Gastroesophageal sphincter (tissue), 4 donors: ENCODE data around the gene ZNRD2. TPM values are rescaled to one million over a fixed set of nuclear protein-coding genes. Genes with fewer than 3 reads are reported as not detected.
A peak's percentile ranks its signal among the peaks of the same experiment; 100 is the strongest.

Source experiments
- ATAC-seq: fragments of 150-250 bp; one replicate; pipeline ENCODE4 v1.9.1; 2016; ENCODE audit warnings: mild to moderate bottlenecking, moderate library complexity
- H3K27ac ChIP-seq, 4 donors: fragments of 200-600 bp; sonication (generic) in 3 of 4; 1 replicate in 3 of 4; 2 replicates in 1 of 4; pipeline ENCODE4 v1.5.1; 2016 to 2019
- H3K27me3 ChIP-seq: fragments of 200-600 bp; sonication (generic); one replicate; pipeline ENCODE4 v1.5.1; 2019
- H3K36me3 ChIP-seq, 2 donors: fragments of 200-600 bp; sonication (generic); one replicate each; pipeline ENCODE4 v1.5.1; 2019; ENCODE audit warnings: control low read depth in 1 of 2
- H3K4me1 ChIP-seq, 3 donors: fragments of 200-600 bp; sonication (generic); 1 replicate in 2 of 3; 2 replicates in 1 of 3; pipeline ENCODE4 v1.5.1; 2016 to 2019; ENCODE audit warnings: control low read depth in 2 of 3
- H3K4me3 ChIP-seq, 2 donors: fragments of 200-600 bp; sonication (generic); one replicate each; pipeline ENCODE4 v1.5.1; 2019; ENCODE audit warnings: mild to moderate bottlenecking in 1 of 2, moderate library complexity in 1 of 2
- H3K9me3 ChIP-seq, 3 donors: fragments of 200-600 bp; sonication (generic); one replicate each; pipeline ENCODE4 v1.5.1; 2017 to 2019; ENCODE audit warnings: control low read depth in 2 of 3
- EP300 ChIP-seq: sonication (generic); formaldehyde crosslinking; IDR thresholded peaks from one replicate; pipeline ENCODE4 v1.6.1; 2017; ENCODE audit warnings: antibody characterized with exemption, mild to moderate bottlenecking
- POLR2A ChIP-seq, 2 donors: fragments of 450-650 bp; IDR thresholded peaks; one replicate each; pipeline ENCODE4 v1.6.1; 2017; ENCODE audit warnings: antibody characterized with exemption in 2 of 2, mild to moderate bottlenecking in 2 of 2, moderate library complexity in 1 of 2
- POLR2AphosphoS5 ChIP-seq: sonication (generic); formaldehyde crosslinking; IDR thresholded peaks from one replicate; pipeline ENCODE4 v1.6.1; 2017; ENCODE audit warnings: antibody characterized with exemption
- WGBS, 2 donors: methylation state at CpG; one replicate each; pipeline ENCODE4 v1.1.5; 2018; ENCODE audit warnings: low coverage in 1 of 2; 5-methylcytosine and 5-hydroxymethylcytosine counted together
- total RNA-seq, 4 donors: library from RNA; depleted of rRNA; stranded (reverse); fragments of >200 nt; gene quantifications; one replicate each; pipeline ENCODE4 v1.1.0, GENCODE V29; 2016
- TF ChIP-seq, protein P1 (sequence below), 4 experiments: fragments of 200-600 bp in 2 of 4; fragments of 450-650 bp in 2 of 4; sonication (generic) in 1 of 4; IDR thresholded peaks; one replicate each; pipeline ENCODE4 v1.5.1; 2017 to 2019; ENCODE audit warnings: antibody characterized with exemption in 4 of 4, mild to moderate bottlenecking in 2 of 4, moderate library complexity in 2 of 4

Gene ZNRD2
- total RNA-seq, 4 donors from 2014 or later, result 38.4 to 73.5 (median 43.5) TPM

DNA sequence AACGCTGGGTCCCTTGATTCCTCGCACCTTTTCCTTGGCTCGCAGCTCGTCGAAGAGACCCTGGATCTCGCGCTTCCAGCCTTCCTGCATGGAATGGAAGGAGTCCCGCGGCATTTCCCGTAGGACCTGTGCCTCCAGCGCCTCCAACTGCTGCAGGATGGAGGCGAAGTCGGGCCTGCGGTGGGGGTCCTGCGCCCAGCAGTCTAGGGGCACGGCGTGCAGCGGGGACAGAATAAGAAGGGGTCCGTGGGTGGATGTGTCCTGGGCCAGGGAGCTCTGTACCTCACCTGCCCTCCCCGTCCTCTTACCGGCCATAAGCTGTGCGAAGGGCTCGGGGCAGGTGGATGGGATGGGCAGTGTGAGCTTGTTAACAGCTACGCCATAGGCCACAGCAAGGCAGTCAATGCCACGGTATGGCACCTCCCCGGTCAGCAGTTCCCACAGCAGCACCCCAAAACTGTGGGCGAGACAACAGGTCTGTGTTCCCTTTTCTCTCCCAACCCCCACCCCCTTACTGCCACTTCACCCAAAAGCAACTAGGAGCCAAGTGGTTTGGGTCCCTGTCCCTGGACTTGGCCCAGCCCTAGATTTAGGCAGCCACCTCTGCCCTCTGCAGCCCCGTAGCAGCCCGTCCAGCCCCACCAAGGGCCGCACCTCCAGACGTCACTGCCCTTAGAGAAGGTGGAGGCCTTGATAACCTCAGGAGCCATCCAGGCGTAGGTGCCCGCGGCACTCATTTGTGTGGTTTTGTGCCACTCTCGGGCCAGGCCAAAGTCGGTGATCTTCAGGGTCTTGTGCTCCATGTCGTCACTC lies 37.5 kb downstream of the ZNRD2 start:
- H3K4me1 ChIP-seq, result peaks cover 0 to 70% (median 51%) of the 10 kb centered on the region in 3 donors
- H3K9me3 ChIP-seq, result no peaks in the 10 kb centered on the region
- no peaks in the 10 kb centered on the region for H3K27me3 ChIP-seq
- H3K36me3 ChIP-seq, result peaks cover 0 to 74% of the 10 kb centered on the region in 2 donors
- ATAC-seq, result no peak
- H3K4me3 ChIP-seq, result peak overlapping the region in 1 of 2 donors; percentile 46
- 100% methylated on average over 5 of the region's 37 CpGs; no CpG with 5 or more reads in 1 of the 2 donors for WGBS, 2 donors
- peak overlapping the region; percentile 14 to 87 (median 84) for H3K27ac ChIP-seq
- TF ChIP-seq POLR2A (IDR thresholded peaks at IDR 0.05), result no peak
- TF ChIP-seq, protein P1, sequence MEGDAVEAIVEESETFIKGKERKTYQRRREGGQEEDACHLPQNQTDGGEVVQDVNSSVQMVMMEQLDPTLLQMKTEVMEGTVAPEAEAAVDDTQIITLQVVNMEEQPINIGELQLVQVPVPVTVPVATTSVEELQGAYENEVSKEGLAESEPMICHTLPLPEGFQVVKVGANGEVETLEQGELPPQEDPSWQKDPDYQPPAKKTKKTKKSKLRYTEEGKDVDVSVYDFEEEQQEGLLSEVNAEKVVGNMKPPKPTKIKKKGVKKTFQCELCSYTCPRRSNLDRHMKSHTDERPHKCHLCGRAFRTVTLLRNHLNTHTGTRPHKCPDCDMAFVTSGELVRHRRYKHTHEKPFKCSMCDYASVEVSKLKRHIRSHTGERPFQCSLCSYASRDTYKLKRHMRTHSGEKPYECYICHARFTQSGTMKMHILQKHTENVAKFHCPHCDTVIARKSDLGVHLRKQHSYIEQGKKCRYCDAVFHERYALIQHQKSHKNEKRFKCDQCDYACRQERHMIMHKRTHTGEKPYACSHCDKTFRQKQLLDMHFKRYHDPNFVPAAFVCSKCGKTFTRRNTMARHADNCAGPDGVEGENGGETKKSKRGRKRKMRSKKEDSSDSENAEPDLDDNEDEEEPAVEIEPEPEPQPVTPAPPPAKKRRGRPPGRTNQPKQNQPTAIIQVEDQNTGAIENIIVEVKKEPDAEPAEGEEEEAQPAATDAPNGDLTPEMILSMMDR (IDR thresholded peaks at IDR 0.05), result peak in 1 of 4 experiments; percentile 4

DNA sequence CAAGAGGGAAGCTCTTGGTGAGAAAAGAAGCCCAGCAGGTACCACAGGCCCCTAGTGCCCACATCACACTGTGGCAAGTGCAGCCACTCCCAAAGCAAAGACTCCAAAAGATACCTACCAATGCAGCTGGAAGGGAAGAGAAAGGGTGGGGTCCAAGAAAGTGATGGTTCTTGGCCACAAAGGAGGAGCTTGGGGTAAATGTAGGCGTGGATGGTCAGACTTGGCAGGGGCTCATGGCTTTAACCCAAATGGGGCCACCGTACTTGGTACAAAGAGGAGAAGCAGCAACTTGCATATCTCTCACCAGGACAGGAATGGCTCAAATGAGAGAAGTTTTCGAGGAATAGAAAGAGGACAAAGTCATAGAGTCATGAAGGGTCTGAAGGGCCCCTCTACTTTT lies 39.0 kb downstream of the ZNRD2 start:
- Histone ChIP-seq H3K9me3 (no peaks in the 10 kb centered on the region), H3K27ac (peak overlapping the region in 2 of 4 donors; percentile 83 to 95)
- 19 to 43% methylated on average over 3 of the region's 3 CpGs for WGBS, 2 donors

DNA sequence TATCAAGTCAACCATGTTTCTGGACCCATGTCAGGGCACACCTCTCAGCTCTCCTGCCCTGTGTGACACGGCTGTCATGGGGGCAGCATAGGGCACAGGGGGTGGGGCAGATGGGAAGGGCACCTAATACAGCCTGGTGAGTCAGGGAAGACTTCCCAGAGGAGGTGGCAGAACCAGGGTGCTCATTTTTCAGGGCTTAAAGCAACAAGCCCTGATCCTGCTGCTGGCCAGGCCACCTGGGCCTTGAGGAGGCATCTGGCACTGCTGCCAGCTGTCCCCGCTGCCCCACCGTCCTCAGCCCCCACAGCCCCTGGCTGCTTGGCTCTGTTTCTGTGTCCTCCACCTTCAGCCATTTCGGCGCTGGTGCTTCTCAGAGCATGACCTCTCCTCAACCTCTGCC lies 39.4 kb downstream of the ZNRD2 start:
- TF ChIP-seq POLR2A (IDR thresholded peaks at IDR 0.05) (no peak), EP300 (no peak), POLR2AphosphoS5 (no peak)
- TF ChIP-seq, protein P1 (IDR thresholded peaks at IDR 0.05), result no peak
- Histone ChIP-seq H3K27me3 (no peaks in the 10 kb centered on the region), H3K36me3 (peaks cover 0 to 59% of the 10 kb centered on the region in 2 donors), H3K9me3 (no peaks in the 10 kb centered on the region), H3K4me3 (no peak overlapping the region), H3K4me1 (peaks cover 0 to 78% (median 56%) of the 10 kb centered on the region in 3 donors), H3K27ac (peak overlapping the region in 3 of 4 donors; percentile 83 to 95 (median 94))
- no peak for ATAC-seq
- WGBS, 2 donors, result 45 to 72% methylated on average over 2 of the region's 5 CpGs

More for the DNA sequence above, 39.0 kb downstream of the ZNRD2 start:
- no peaks in the 10 kb centered on the region for H3K27me3 ChIP-seq
- peaks cover 0 to 64% of the 10 kb centered on the region in 2 donors for H3K36me3 ChIP-seq
- TF ChIP-seq POLR2AphosphoS5 (no peak), POLR2A (IDR thresholded peaks at IDR 0.05) (no peak), EP300 (no peak)
- TF ChIP-seq, protein P1 (IDR thresholded peaks at IDR 0.05), result no peak
- ATAC-seq, result no peak
- peaks cover 0 to 78% (median 56%) of the 10 kb centered on the region in 3 donors for H3K4me1 ChIP-seq
- no peak overlapping the region for H3K4me3 ChIP-seq

- Histone ChIP-seq H3K4me1 (peaks cover 0 to 78% (median 56%) of the 10 kb centered on the region in 3 donors), H3K27me3 (no peaks in the 10 kb centered on the region), H3K4me3 (peak overlapping the region in 1 of 2 donors; percentile 99), H3K9me3 (no peaks in the 10 kb centered on the region), H3K36me3 (peaks cover 0 to 52% of the 10 kb centered on the region in 2 donors), H3K27ac (peak overlapping the region in 3 of 4 donors; percentile 83 to 95 (median 94))
- ATAC-seq, result no peak
- TF ChIP-seq EP300 (no peak), POLR2A (IDR thresholded peaks at IDR 0.05) (no peak), POLR2AphosphoS5 (no peak)
- TF ChIP-seq, protein P1 (IDR thresholded peaks at IDR 0.05), result no peak
- 51% methylated on average over 5 of the region's 6 CpGs; no CpG with 5 or more reads in 1 of the 2 donors for WGBS, 2 donors
Observed at GRCh38 chr11:65610404-65610803, 40.1 kb downstream of the ZNRD2 start.
